Femur (tissue), 1 donor: Measurements from ENCODE around the gene CRB2.

Source experiments
- DNase-seq: peaks from one replicate; pipeline ENCODE4 v3.0.0-alpha.2; 2017

CRB2 gene

GRCh38 chr9:123408313-123409262 lies 52.6 kb downstream of the CRB2 start:
- no peak for DNase-seq

- no peak for DNase-seq
Observed at GRCh38 chr9:123410281-123410910, 54.4 kb downstream of the CRB2 start.

- DNase-seq, result no peak
Observed at GRCh38 chr9:123411191-123411590, 55.2 kb downstream of the CRB2 start.

GRCh38 chr9:123411636-123412035 lies 55.6 kb downstream of the CRB2 start:
- DNase-seq, result no peak

- no peak for DNase-seq
Observed at GRCh38 chr9:123412171-123412820, 56.3 kb downstream of the CRB2 start.

GRCh38 chr9:123414204-123414603 lies 58.2 kb downstream of the CRB2 start:
- no peak for DNase-seq

- no peak for DNase-seq
Observed at GRCh38 chr9:123414936-123415930, 59.2 kb downstream of the CRB2 start.

GRCh38 chr9:123416176-123416575 lies 60.2 kb downstream of the CRB2 start:
- DNase-seq, result no peak

- no peak for DNase-seq
Observed at GRCh38 chr9:123417289-123418051, 61.5 kb downstream of the CRB2 start.

GRCh38 chr9:123418052-123418430 lies 62.0 kb downstream of the CRB2 start:
- no peak for DNase-seq

GRCh38 chr9:123418506-123418905 lies 62.5 kb downstream of the CRB2 start:
- no peak for DNase-seq

- no peak for DNase-seq
Observed at GRCh38 chr9:123419091-123419490, 63.1 kb downstream of the CRB2 start.

GRCh38 chr9:123419721-123420591 lies 64.0 kb downstream of the CRB2 start:
- peak; percentile 5 for DNase-seq

GRCh38 chr9:123420592-123421111 lies 64.7 kb downstream of the CRB2 start:
- peak; percentile 13 for DNase-seq

- peak; percentile 3 for DNase-seq
Observed at GRCh38 chr9:123421186-123421585, 65.2 kb downstream of the CRB2 start.

- no peak for DNase-seq
Observed at GRCh38 chr9:123421801-123422455, 65.9 kb downstream of the CRB2 start.

GRCh38 chr9:123422635-123423310 lies 66.8 kb downstream of the CRB2 start:
- no peak for DNase-seq

GRCh38 chr9:123423311-123423640 lies 67.3 kb downstream of the CRB2 start:
- DNase-seq, result no peak

GRCh38 chr9:123424131-123424530 lies 68.1 kb downstream of the CRB2 start:
- DNase-seq, result no peak
